GM19328 (cell line): ENCODE measurements around the gene FOXR1.
"Not testable (repeated sequence)": the region's sequence is repeated elsewhere in the genome, so short reads cannot be mapped to it uniquely, and the experiment has no call there.

Experiments
- ATAC-seq: cut with Tn5 transposase; IDR thresholded peaks from one replicate; pipeline ENCODE4 v1.9.1; 2021; ENCODE audit warnings: mild to moderate bottlenecking, moderate library complexity; ENCODE audit not compliant: unreplicated experiment

The FOXR1 gene

GRCh38 chr11:118996926-118997626 is 25.5 kb downstream of the FOXR1 start:
- ATAC-seq = no peak

GRCh38 chr11:118997627-118998387 is 26.2 kb downstream of the FOXR1 start, which contains the start of gene CENATAC:
CENATAC (plus strand) TSS chr11:118998138; CDS start chr11:118998198, 60 bp downstream.
- peak; percentile 92 for ATAC-seq

DNA sequence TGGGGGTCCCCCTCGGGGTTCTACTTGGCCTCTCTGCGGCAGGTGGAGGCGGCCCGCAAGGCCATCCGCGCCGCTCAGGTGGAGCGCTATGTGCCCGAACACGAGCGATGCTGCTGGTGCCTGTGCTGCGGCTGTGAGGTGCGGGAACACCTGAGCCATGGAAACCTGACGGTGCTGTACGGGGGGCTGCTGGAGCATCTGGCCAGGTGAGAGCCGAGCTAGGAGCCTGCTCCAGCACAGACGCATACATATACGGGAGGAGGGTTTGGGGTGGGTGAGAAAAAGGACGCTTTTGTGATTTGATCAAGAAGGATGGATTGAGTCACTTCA is 26.8 kb downstream of the FOXR1 start:
- ATAC-seq = peak; percentile 8

- no peak for ATAC-seq
Observed at GRCh38 chr11:118998822-118999221, 27.3 kb downstream of the FOXR1 start.

- ATAC-seq = no peak
Observed at GRCh38 chr11:119000906-119001305, 29.3 kb downstream of the FOXR1 start.

DNA sequence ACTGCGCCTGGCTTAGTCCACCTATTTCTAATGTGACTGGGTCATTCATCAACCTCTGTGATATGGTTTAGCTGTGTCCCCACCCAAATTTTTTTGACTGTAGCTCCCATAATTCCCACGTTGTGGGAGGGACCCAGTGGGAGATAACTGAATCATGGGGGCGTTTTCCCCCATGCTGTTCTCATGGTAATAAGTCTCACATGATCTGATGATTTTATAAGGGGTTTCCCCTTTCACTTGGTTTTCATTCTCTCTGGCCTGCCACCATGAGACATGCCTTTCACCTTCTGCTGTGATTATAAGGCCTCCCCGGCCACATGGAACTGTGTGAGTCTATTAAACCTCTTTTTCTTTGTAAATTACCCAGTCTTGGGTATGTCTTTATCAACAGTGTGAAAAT is 35.1 kb downstream of the FOXR1 start:
- ATAC-seq = no peak

DNA sequence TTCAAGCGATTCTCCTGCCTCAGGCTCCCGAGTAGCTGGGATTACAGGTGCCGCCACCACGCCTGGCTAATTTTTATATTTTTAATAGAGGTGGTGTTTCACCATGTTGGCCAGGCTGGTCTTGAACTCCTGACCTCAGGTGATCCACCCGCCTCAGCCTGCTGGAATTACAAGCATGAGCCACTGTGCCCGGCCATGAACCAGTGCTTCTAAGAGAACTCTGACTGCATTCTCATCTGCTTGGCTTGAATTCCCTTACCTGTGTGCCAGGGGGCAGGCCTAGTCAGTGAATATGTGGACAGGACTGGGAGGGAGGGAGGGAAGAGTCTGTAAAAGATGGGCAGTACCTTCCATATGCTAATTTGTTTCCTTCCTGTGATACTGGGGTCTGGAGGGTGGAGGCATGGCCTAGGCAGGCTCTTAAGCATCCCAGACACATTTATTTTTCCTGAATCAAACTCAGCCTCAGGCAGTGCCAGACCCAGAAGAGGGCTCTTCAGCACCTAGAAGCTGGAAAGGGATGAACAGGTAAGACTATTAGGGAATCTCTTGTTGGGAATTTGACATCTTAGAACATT is 40.0 kb downstream of the FOXR1 start:
- ATAC-seq = no peak

DNA sequence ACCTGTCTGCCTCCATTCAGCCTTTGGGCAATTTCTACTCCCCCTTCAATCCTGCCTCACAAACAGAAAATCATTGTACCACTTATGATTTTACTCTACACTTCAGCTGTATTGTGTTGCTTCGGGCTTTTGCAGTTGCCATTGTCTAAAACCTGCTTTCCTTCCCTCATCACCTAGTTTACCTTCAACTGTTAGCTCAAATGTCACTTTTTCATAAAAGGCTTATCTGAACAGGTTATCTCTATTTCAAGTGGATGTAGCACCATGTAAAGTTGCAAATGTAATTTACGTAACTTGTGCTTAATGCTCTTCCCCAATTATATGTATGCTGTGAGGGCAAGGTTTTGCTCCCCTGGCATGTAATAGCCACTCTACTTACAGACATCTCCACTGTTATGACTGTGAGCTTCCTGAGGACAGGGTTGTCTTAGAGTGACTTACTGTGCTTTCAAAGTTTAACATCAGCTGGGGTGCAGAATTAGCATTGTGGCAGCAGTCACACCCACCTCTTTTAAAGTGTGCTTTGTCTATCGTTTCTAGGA is 41.1 kb downstream of the FOXR1 start:
- ATAC-seq = no peak

DNA sequence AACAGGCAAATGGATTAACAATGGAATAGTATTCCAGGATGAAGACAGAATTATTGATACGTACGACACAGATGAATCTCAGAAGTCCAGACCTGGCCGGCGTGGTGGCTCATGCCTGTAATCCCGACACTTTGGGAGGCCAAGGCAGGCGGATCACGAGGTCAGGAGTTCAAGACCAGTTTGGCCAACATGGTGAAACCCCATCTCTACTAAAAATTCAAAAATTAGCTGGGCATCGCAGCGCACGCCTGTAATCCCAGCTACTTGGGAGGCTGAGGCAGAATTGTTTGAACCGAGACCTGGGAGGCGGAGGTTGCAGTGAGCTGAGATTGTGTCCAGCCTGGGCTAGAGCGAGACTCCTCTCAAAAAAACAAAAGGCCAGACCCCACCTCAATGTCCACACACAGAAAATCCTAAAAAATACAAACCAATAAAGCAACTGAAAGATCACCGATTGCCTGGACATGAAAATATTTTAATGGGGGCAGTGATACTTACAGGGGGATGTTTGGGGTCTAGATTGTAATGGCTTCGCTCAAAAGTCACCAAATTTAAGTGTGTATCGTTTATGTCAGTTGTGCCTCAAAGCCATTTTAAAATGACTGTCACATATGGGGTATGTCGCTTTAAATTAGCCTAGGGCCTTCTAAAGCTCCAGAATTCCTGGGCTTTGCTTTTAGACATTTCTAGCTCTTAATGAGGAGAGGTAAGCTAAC is 42.8 kb downstream of the FOXR1 start:
- no peak for ATAC-seq

GRCh38 chr11:119015054-119015611 is 43.6 kb downstream of the FOXR1 start:
- no peak for ATAC-seq

DNA sequence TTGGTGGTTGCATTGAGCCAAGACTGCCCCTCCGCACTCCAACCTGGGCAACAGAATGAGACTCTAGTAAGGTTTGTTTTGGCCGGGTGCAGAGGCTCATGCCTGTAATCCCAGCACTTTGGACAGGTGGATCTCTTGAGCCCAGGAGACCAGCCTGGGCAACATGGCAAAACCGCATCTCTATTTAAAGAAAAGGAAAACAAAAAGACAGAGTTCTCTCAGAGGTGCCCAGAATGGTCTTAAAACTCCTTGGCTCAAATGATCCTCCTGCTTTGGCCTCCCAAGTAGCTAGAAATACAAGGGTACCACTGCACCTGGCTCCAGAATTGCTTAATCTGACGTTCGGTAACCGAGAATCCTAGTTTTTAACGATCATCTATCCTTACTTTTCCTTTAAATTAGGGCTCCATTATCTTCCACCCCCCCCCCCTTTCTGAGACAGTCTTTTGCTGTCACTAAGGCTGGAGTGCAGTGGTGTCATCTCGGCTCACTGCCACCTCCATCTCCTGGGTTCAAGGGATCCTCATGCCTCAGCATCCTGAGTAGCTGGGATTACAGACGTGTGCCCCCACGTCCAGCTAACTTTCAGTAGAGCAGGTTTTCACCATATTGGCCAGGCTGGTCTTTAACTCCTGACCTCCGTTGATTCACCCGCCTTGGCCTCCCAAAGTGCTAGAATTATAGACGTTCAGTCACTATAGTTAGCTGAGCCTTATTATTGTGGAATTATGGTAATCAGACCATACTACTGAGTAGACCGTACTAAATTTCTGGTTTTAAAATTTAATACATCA is 44.9 kb downstream of the FOXR1 start:
- ATAC-seq = no peak

- not testable (repeated sequence) for ATAC-seq
Observed at GRCh38 chr11:119017377-119017776, 45.8 kb downstream of the FOXR1 start.

DNA sequence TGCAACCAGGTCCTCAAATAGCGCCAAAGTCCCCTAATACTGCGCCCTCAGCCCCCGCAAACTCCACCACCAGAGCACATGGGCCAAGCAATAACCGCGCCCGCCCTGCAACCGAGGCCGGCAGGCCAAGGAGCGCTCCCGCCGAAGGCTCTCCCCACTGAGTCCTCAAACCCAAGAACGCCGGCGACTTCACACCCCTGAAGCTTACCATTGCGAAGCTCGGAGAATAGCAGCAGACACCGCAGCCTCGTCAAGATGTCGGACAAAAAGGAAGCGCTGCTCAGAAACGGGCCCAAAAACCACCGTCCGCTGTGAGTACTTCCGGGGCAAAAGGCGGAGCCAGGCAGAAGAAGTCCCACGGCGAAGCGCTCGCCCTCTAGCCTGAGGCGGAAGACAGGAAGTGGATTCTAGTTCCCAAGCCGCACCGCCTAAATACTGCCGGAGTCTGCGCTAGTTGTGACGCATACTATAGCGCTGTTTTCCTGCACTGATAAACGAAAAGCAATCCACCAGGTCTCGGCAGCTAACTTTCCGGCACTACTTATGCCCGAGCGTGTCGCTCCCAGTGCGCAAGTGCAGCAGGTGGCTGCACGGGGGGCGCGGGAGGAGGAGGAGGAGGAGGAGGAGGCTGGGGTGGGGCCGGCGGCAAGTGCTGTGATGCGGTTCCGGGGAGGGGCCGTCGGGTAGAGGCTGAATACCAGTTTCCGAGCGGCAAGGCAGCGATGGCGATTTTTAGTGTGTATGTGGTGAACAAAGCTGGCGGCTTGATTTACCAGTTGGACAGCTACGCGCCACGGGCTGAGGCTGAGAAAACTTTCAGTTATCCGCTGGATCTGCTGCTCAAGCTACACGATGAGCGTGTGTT is 46.7 kb downstream of the FOXR1 start, which contains the start of the genes RPS25 and TRAPPC4:
Gene RPS25, minus strand, starts transcription at position 270 of the 865 bp plus-strand sequence. Its CDS starts 59 bp downstream, at position 211.
Gene TRAPPC4, plus strand, starts transcription at position 693 of the 865 bp plus-strand sequence. Its CDS starts 30 bp downstream, at position 723.
- peak; percentile 76 for ATAC-seq

GRCh38 chr11:119019996-119020395 is 48.4 kb downstream of the FOXR1 start:
- ATAC-seq = no peak

DNA sequence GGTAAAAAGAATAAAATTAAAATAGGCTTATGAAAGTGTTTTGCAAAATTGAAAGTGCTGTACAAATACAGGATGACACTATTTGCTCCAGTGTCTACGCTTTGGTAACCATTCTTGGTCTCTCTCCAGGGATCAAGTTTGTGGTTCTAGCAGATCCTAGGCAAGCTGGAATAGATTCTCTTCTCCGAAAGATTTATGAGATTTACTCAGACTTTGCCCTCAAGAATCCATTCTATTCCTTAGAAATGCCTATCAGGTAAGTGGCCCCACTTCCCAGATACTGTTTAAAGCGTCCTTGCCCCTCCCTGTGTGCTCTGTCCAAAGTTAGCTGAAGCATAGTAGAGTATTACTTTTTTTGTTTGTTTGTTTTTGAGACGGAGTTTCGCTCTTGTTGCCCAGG is 50.1 kb downstream of the FOXR1 start:
- ATAC-seq = no peak

DNA sequence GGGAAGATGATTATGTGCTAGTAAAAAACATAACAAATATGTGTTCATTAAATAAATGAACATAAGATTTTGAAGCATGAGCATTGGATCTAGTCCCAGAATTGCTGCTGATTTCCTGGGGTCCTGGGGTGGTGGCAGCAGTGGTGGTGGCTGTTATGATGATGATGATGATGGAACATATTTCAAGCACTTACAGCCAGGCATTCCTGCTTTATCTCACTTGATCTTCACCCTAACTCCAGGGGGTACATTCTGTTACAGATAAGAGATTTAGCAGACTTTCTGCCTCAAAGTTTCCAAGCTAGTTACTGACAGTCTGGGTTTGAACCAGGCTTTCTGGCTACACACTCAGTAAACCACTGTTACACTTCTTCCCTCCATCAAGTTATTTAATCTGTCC is 52.2 kb downstream of the FOXR1 start:
- no peak for ATAC-seq

DNA sequence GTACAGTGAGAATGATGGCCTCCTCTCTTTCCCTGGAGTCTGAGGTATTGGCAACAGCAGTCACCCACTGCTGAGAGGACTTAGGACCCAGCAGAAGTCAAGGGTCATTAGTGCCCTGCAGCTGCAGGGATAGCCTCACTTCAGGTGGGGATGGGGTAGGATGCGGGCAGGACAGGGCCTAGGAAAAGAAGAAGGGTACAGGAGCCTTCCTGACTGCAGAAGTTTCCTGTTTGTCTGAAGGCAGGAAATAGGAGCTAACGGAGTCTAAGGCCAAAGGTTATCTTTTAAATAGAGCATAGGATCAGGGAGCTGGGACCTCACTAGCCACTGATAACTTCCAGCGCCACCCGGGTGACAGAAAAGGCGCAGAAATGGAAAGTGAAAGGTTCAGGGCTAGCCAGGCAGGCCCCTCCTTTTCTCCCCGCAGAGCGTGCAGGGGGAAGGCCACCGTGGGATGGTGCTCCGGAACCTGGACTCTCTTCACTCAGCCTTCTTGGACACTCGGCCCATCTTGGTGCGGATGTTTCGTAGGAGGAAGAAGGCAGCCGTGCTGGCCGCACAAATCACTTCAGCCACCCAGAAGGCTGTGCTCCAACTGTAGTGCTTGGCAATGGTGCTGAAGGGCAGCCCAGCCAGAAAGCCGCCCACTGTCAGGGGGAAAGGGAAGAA is 53.0 kb downstream of the FOXR1 start:
- no peak for ATAC-seq

- ATAC-seq = no peak
Observed at GRCh38 chr11:119025099-119025473, 53.5 kb downstream of the FOXR1 start.
